Stimulated activated CD4-positive, alpha-beta T cell treated with anti-CD3 and anti-CD28 coated beads, Interleukin-12 subunit alpha, Interleukin-12 subunit beta, amount 100 ng/mL, for 48 hours (primary cell): ENCODE measurements around the gene HOXB4.

ENCODE experiments used
- DNase-seq, 3 donors: peaks; one replicate each; pipeline ENCODE4 v3.0.0-alpha.2; 2020; ENCODE audit warnings: low read depth in 2 of 3, low spot score in 1 of 3

HOXB4 gene

DNA sequence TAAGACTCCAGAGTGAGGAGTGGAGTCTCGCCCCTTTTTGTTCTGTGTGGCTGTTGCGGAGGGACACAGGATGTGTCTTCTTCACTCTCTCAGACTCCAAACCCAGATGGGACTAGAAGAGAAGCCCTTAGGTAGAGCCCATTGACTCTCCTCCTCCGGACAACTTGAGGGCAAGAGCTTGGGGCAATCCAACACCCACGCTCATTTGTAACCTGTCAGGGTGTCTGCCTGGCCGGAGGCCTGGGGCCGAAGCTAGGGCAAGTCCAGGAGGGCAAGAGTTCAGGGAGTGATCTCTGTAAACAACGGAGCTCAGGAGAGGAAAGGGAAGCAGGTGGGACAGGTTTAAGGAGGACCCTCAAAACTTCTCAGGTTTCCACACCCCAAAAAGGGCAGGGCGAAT lies 45.9 kb downstream of the HOXB4 start:
- DNase-seq, result no peak

DNA sequence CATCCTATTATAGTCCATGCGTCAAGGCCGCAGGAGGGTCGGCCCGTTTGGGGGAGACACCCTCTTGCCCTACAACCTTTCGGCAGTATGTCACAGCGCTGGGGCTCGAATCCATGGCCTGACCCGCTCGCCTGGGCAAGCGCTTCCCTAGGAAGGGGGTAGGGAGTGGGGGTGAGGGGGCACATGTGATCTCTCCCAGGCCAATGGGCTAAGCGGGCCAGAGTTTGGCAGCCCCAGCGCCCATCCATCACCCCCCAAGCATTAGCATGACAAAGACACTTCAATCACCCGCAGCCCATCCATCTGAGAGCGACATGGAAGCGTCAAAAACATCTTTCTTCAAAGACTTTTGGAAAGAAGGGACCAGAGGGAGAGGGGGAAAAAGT lies 47.3 kb downstream of the HOXB4 start, which contains the start of gene HOXB1:
HOXB1 (minus strand) TSS at position 125 of the 386 bp plus-strand sequence; CDS start at position 18, 107 bp downstream.
- DNase-seq, result no peak

DNA sequence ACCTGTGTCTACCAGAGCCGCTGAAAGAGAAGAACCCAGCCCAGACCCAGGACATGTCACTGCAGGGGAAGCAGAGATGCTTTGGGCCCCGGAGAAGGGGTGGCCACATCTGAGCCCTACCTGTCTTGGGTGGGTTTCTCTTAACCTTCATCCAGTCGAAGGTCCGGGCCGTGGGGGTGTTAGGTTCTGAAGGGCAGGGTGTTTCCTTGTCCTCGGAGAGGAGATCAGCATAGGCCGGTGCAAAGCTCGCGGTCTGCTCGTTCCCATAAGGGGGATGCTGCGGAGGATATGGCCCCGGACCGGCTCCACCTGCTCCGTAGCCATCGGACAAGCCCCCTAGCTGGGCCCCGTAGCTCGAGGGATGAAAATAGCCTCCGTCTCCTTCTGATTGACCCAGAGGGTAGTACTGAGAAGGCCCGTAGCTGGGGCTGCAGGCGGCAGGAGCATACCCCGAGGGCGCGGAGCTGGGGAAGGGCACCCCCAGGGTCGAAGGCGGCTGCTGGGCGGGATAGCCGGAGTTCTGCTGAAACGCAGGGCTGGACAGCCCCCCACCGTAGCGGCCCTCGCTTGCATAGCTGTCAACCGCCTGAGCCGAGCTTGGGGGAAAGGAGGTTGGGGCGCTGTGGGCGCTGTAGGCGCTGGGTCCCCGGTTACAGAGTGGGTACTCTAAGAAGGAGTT lies 47.8 kb downstream of the HOXB4 start:
- no peak for DNase-seq

DNA sequence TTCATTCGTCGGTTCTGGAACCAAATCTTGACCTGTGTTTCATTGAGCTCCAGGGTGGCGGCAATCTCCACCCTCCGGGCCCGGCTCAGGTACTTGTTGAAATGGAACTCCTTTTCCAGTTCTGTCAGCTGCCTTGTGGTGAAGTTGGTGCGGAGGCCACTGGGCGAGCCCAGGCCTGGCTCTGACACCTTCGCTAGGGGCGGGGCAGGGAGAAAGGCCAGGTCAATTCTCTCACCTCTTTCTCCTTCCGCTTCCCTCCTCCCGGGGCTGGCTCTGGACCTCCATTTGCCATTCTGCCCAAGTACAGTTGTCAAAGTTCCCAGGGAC lies 48.5 kb downstream of the HOXB4 start:
- no peak for DNase-seq

DNA sequence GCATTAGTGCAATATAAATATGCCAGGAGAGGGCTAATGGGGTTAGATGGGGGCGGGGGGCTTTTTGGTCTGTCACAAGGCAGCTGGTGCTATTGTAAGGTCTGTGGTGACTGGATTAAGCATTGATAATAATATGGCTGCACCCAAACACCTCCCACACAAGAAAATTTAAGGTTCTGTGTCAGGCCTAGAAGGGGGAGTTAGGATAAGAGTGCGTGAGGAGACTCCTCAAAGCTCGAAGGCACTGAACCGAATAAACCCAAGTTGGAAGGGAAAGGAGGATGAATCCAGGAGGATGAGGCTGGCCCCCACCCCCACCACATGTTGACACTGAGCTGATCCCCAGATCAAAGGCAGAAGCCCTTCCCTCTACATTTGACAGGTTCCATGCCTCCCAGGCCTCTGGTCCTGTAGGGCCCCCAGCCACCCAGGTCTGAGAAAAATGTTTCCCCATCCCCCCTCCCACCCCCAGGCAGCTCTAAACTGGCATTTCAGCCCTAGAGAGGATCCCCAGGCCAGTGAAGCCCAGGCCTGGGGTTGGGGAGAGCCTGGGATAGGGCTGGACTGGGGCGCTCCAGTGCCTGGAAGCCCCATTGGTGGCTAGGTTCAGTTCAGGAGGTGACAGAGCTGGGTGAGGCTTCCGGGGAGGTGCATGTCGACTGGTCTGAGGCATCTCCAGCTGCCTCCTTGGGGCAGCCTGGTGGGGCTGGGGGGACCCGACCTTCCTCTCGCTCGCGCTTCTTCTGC lies 49.0 kb downstream of the HOXB4 start:
- no peak for DNase-seq

DNA sequence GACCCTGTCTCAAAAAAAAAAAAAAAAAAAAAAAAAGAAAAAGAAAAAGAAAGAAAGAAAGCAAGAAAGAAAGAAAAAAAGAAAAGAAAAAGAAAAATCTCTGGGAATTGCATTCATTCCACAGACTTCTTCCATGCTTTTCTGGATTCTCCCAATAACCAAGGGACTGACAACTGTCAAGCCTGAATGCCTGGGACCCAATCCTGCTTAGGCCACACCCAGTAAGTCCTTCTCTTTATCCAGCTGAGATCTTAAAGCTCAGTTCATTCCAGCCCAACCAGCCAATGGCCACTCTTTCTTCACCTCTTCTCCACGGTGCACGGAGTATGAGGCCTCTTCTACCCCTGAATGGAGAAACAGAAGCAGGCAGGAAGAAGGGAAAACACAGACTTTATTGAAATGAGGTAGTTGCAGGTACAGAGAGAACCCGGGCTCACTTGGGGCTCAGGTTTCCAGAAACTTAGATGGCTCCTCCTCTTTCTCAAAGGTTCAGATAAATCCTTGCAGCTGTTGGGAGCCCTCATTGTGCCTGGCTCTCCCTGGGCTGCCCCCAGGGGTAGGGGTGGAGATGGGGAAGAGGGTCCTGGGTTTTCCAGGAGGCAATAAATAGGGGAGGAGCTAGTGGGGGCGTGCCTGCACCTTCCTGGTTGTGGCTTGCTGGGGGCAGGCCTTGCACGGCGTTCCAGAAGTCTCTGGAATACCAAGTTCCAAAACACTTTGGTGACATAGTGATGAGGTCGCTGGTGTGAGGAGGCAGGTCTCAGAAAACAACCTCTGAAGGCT lies 49.8 kb downstream of the HOXB4 start:
- no peak for DNase-seq

DNA sequence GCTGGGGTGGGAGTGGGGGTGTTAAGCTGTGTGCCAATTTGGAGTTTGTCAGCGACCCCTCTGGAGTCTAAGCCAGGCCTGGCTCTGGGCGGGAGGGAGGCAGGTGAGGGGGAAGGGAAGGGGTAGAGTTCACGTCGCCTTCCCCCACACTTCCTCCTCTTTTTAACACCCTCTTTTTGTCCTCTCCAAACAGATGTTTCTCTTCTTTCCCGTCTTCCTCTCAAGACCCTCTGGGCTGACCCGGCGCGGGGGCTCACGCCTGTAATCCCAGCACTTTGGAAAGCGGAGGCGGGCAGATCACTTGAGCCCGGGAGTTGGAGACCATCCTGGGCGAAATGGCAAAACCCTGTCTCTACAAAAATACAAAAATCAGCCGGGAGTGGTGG lies 50.6 kb downstream of the HOXB4 start:
- DNase-seq, result no peak

DNA sequence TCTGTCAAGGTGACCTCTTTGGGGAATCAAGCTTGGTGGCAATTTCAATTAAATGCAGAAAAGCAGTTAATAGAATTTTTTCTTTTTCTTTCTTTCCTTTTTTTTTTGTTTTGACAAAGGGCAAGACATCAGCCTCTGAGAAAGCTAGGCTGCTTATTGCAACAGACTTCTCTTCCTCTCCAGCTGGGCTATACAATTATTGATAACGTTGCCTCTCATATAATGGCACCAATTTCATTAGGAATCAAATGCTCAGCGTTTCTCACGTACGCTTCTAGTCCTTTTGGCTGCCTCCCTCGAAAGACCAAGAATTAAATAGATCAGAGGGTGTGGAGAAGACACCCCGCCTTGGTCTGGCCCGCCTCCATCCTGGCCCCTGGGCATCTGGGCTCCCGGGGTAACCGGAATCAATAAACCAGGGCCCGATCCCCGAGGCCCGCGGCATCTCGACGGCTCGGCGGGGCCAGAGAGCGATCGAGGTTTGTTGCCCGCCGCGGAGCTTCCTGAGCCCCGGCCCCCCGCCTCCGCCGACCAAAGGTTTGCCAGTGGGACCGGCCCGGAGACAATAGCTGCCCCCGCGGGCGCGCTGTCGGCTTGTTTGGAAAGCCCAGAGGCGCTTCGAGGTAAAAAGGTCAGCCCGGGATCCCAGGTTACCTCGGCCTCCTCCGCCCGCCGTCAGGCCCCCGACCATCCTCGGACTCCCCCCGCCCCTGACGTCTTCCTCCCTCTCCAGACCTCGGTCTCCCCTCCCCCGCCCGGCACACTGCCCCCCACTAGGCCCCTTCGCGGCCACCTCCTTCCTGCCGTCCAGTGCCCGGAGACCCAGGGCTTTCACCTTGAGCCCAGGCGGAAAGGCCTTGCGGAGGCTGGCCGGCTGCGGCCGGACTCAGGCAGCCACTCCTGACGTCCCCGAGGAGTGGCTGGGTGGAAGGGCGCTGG lies 51.3 kb downstream of the HOXB4 start:
- no peak for DNase-seq
